ENCODE measurements around the gene MUSTN1. TPM values are rescaled to one million over a fixed set of nuclear protein-coding genes. Genes with fewer than 3 reads are reported as not detected.
A peak's percentile ranks its signal among the peaks of the same experiment; 100 is the strongest.

The MUSTN1 gene
- total and polyA plus RNA-seq, 4 donors, result 0.25 to 12.1 (median 3.9) TPM

- no peak for TF ChIP-seq JUND (IDR thresholded peaks at IDR 0.05)
- TF ChIP-seq ATF3 (IDR thresholded peaks at IDR 0.05), result no peak
- TF ChIP-seq NR2F2 (IDR thresholded peaks at IDR 0.05), result no peak
- no peak for TF ChIP-seq GABPA (IDR thresholded peaks at IDR 0.05 in 1 of 2, conservative IDR thresholded peaks at IDR 0.05 in 1 of 2)
- no peak for TF ChIP-seq RAD21 (IDR thresholded peaks at IDR 0.05)
- TF ChIP-seq HNF4A (conservative IDR thresholded peaks at IDR 0.05), result no peak
- TF ChIP-seq RXRA (IDR thresholded peaks at IDR 0.05), result no peak
- TF ChIP-seq ZBTB33 (IDR thresholded peaks at IDR 0.05), result no peak
- no peak for TF ChIP-seq SP1 (IDR thresholded peaks at IDR 0.05)
- no peak for TF ChIP-seq FOXA1 (IDR thresholded peaks at IDR 0.05)
- TF ChIP-seq YY1 (IDR thresholded peaks at IDR 0.05), result no peak
- no peak for TF ChIP-seq TAF1 (conservative IDR thresholded peaks at IDR 0.05)
- Histone ChIP-seq H3K4me1 (ENCODE audit: control insufficient read depth in 4 of 4, insufficient read depth in 4 of 4, low read length in 3 of 4) (peaks cover 29 to 79% (median 68%) of the 10 kb centered on the region in 4 donors), H3K36me3 (ENCODE audit: control insufficient read depth in 4 of 4, insufficient read depth in 3 of 4, low read depth in 1 of 4, low read length in 3 of 4) (peaks cover 10 to 51% (median 42%) of the 10 kb centered on the region in 4 donors), H3K27me3 (ENCODE audit: control insufficient read depth in 4 of 4, insufficient read depth in 4 of 4, low read length in 3 of 4) (no peaks in the 10 kb centered on the region), H3K27ac (ENCODE audit: low read depth in 1 of 2, low read length in 2 of 2) (peak overlapping the region; percentile 77 to 97), H3K9ac (ENCODE audit: low read depth in 1 of 2, low read length in 2 of 2) (no peak overlapping the region), H3K4me3 (ENCODE audit: low read depth in 1 of 3, low read length in 3 of 3) (peak overlapping the region; percentile 50 to 68 (median 52)), H3K9me3 (ENCODE audit: control insufficient read depth in 4 of 4, low read length in 3 of 4) (no peaks in the 10 kb centered on the region)
- DNase-seq (ENCODE audit: low spot score), result no peak
- WGBS, result 92% methylated on average over 9 of the region's 9 CpGs
These were observed 38.4 kb downstream of the MUSTN1 start for GRCh38 chr3:52796411-52796810.

- TF ChIP-seq FOXA2 (IDR thresholded peaks at IDR 0.05), result peak; percentile 46
- TF ChIP-seq GABPA (IDR thresholded peaks at IDR 0.05 in 1 of 2, conservative IDR thresholded peaks at IDR 0.05 in 1 of 2), result peak in 1 of 2 donors; percentile 65
- TF ChIP-seq NR2F2 (IDR thresholded peaks at IDR 0.05), result no peak
- peak; percentile 57 to 86 for TF ChIP-seq RXRA (IDR thresholded peaks at IDR 0.05)
- TF ChIP-seq HNF4G (IDR thresholded peaks at IDR 0.05), result no peak
- TF ChIP-seq TAF1 (conservative IDR thresholded peaks at IDR 0.05), result no peak
- TF ChIP-seq SP1 (IDR thresholded peaks at IDR 0.05), result peak; percentile 71
- TF ChIP-seq HNF4A (conservative IDR thresholded peaks at IDR 0.05), result peak; percentile 36 to 74
- peak; percentile 67 for TF ChIP-seq YY1 (IDR thresholded peaks at IDR 0.05)
- no peak for TF ChIP-seq CTCF (IDR thresholded peaks at IDR 0.05; ENCODE audit: low read depth, low read length, missing input control)
- no peak for TF ChIP-seq ATF3 (IDR thresholded peaks at IDR 0.05)
- TF ChIP-seq RAD21 (IDR thresholded peaks at IDR 0.05), result peak; percentile 27 to 31
- TF ChIP-seq REST (IDR thresholded peaks at IDR 0.05), result peak; percentile 30
- peak; percentile 62 for TF ChIP-seq ZBTB33 (IDR thresholded peaks at IDR 0.05)
- TF ChIP-seq FOXA1 (IDR thresholded peaks at IDR 0.05), result peak; percentile 17
- TF ChIP-seq MAX (IDR thresholded peaks at IDR 0.05), result peak; percentile 91
- peak in 1 of 2 donors; percentile 46 for TF ChIP-seq JUND (IDR thresholded peaks at IDR 0.05)
- peak in 1 of 2 donors; percentile 16 for TF ChIP-seq EGR1 (IDR thresholded peaks at IDR 0.05; ENCODE audit: low read depth in 2 of 2)
- Histone ChIP-seq H3K27ac (ENCODE audit: low read depth in 1 of 2, low read length in 2 of 2) (peak overlapping the region; percentile 77 to 97), H3K9ac (ENCODE audit: low read depth in 1 of 2, low read length in 2 of 2) (peak overlapping the region; percentile 10 to 80), H3K9me3 (ENCODE audit: control insufficient read depth in 4 of 4, low read length in 3 of 4) (no peaks in the 10 kb centered on the region), H3K36me3 (ENCODE audit: control insufficient read depth in 4 of 4, insufficient read depth in 3 of 4, low read depth in 1 of 4, low read length in 3 of 4) (peaks cover 10 to 44% (median 34%) of the 10 kb centered on the region in 4 donors), H3K4me3 (ENCODE audit: low read depth in 1 of 3, low read length in 3 of 3) (peak overlapping the region; percentile 50 to 68 (median 52)), H3K27me3 (ENCODE audit: control insufficient read depth in 4 of 4, insufficient read depth in 4 of 4, low read length in 3 of 4) (no peaks in the 10 kb centered on the region), H3K4me1 (ENCODE audit: control insufficient read depth in 4 of 4, insufficient read depth in 4 of 4, low read length in 3 of 4) (peaks cover 29 to 86% (median 72%) of the 10 kb centered on the region in 4 donors)
- 38% methylated on average over 9 of the region's 9 CpGs for WGBS
- no peak for DNase-seq (ENCODE audit: low spot score)
These were observed 39.4 kb downstream of the MUSTN1 start for GRCh38 chr3:52795298-52795900.

Measured in liver (tissue), 9 donors.